GM19239 (cell line): ENCODE data around the gene KCNT2.
"Not testable (repeated sequence)": the region's sequence is repeated elsewhere in the genome, so short reads cannot be mapped to it uniquely, and the experiment has no call there.

Experiments
- DNase-seq: peaks from one replicate; pipeline ENCODE4 v3.0.0; 2011; ENCODE audit warnings: low spot score; ENCODE audit not compliant: insufficient read length
- FAIRE-seq: peaks from 2 replicates; lab custom pipeline; 2011; peaks lifted over from hg19 to GRCh38; lab: Jason Lieb, UNC

Gene KCNT2

GRCh38 chr1:196522574-196523345 lies 85.5 kb downstream of the KCNT2 start:
- not testable (repeated sequence) for DNase-seq, FAIRE-seq

- FAIRE-seq: no peak
- no peak for DNase-seq
These were observed 91.0 kb downstream of the KCNT2 start for GRCh38 chr1:196517193-196517592.

GRCh38 chr1:196516373-196516772 lies 91.9 kb downstream of the KCNT2 start:
- FAIRE-seq: no peak
- no peak for DNase-seq

GRCh38 chr1:196515904-196516303 lies 92.3 kb downstream of the KCNT2 start:
- DNase-seq: no peak
- no peak for FAIRE-seq

- FAIRE-seq (no peak), DNase-seq (no peak)
These were observed 94.4 kb downstream of the KCNT2 start for GRCh38 chr1:196513821-196514220.

DNA sequence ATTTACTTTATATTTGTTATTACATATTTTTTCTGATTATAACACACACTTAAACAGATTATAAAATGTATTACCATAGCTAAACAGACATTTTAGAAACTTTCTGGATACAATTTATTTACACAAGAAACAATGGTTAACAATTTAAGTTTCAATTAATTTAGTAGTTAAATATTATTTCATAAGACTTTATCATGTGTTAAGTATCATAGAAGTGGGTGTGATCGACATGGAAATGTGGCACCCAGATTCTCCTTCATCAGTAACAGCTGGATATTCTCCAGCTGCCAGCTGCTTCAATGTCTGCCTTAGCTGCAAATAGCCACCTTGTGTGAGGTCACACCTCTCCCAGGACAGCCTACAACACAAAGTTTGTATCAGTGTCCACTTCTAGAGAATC lies 97.8 kb downstream of the KCNT2 start:
- no peak for DNase-seq
- FAIRE-seq: no peak

- not testable (repeated sequence) for FAIRE-seq, DNase-seq
These were observed 104.0 kb downstream of the KCNT2 start for GRCh38 chr1:196504224-196504623.

DNA sequence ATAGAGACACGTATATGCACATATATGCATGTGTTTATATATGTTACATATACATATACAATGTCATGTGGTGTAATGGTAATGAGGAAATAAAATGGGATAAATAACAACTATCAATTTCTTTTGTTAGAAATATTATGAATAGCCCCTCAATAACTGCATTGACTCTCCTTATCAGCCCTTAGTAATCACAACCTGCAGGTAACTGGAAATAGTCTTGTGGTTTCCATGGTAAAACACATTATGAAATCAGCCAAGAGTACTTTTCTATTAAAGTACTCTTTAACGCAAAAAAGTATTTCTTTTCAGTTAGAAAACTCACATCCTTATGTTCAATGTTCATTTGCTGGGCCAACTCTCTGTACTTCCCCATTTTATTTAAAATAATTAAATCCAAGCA lies 105.8 kb downstream of the KCNT2 start:
- FAIRE-seq (no peak), DNase-seq (no peak)

- FAIRE-seq: no peak
- DNase-seq: no peak
These were observed 106.3 kb downstream of the KCNT2 start for GRCh38 chr1:196501760-196502428.

- DNase-seq: no peak
These were observed 110.4 kb downstream of the KCNT2 start for GRCh38 chr1:196497817-196498216.

DNA sequence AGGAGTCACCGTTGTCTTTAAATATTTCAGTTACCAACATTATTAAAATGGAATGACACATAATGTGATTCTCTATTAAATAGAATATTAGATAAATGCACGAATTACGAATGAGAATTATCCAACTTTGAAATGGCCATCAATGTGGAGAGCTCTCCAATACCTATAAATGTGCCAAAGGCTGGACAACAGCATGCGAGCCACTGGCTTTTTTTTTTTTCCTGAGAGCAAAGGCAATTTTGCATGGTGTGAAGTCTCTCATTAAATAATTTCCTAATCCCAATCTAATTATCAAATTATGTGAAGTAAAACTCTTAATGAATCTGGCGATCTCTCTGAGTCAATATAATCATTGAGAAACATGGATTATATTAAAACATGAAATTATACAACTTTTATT lies 113.5 kb downstream of the KCNT2 start:
- FAIRE-seq: no peak
- no peak for DNase-seq

More at GRCh38 chr1:196497817-196498216, 110.4 kb downstream of the KCNT2 start:
- no peak for FAIRE-seq

GRCh38 chr1:196493881-196494280 lies 114.4 kb downstream of the KCNT2 start:
- no peak for DNase-seq
- no peak for FAIRE-seq

GRCh38 chr1:196488579-196488978 lies 119.7 kb downstream of the KCNT2 start:
- FAIRE-seq: no peak
- no peak for DNase-seq

DNA sequence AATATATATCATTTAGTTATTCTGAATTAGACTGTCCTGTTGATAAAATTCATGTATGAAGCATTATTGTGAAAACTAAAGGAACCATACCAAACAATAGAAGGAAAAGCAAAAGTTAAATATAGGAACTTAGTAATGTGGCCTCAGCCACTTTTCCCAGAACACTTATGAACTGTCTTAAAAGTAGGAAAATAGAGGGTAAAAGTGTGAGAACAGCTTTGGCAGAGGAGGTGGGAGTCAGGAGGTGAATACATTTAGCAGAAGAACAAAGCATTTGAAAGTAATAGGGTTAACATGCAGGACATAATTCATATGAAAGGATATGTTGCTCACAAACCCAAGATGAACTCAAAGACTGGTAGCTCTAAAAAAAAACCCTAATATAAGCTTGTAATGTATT lies 121.9 kb downstream of the KCNT2 start:
- FAIRE-seq (no peak), DNase-seq (no peak)

GRCh38 chr1:196481616-196482015 lies 126.6 kb downstream of the KCNT2 start:
- no peak for DNase-seq
- FAIRE-seq: no peak

- no peak for FAIRE-seq
These were observed 131.0 kb downstream of the KCNT2 start for GRCh38 chr1:196477262-196477661.

DNA sequence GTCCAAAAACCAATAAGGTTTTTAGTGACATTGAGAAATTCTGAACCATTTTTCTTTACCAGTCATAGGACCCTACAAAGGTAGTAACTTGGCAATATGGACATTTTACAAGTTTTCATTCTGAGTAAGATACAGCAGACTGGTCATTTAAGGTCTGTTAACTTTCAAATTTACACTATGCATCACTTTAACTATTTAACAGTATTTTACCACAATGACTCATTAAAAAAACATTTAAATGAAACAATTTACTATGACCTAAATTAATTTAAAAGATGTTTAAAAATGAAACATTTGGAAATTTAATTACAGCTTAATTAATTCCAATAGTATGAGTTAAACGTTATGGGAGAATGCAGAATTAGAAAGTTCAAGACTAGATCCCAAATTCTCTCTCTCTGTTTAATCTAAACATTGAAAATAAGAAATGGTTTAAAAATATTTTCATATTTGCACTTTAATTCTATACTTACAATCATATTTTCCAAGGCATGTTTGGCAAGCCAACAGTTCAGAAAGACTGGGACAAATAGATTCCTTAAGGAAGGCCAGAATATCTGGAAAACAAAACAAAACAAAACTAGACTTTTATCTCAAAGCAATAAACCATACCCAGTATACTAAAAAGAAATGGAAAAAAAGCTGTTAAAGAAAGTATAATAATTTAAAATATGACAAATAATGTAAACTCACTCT lies 140.9 kb downstream of the KCNT2 start:
- DNase-seq (no peak), FAIRE-seq (no peak)

More at GRCh38 chr1:196477262-196477661, 131.0 kb downstream of the KCNT2 start:
- no peak for DNase-seq

GRCh38 chr1:196466654-196467053 lies 141.6 kb downstream of the KCNT2 start:
- no peak for DNase-seq
- no peak for FAIRE-seq

GRCh38 chr1:196466166-196466565 lies 142.1 kb downstream of the KCNT2 start:
- no peak for DNase-seq
- FAIRE-seq: no peak

DNA sequence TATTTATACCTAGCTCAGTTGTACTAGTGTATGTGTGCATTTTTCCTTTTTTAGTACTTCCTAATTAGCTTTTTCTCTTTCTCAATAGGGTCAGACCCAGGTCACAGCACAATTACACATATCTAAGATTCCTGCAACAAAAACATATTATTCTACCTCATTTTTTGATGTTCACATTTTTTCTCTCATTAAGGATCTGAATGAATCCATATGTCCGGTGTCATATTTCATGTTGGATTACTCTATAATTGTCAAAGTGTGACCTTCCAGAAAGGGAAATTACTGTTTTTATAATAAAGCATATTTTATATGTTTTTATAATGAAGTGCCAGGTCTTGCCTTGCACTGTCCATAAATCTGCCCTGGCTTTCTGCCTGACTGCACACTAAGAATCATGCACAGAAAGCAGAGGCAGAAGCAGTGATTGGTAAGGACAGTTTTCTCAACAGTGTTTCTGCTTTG lies 143.7 kb downstream of the KCNT2 start:
- FAIRE-seq: no peak
- no peak for DNase-seq

DNA sequence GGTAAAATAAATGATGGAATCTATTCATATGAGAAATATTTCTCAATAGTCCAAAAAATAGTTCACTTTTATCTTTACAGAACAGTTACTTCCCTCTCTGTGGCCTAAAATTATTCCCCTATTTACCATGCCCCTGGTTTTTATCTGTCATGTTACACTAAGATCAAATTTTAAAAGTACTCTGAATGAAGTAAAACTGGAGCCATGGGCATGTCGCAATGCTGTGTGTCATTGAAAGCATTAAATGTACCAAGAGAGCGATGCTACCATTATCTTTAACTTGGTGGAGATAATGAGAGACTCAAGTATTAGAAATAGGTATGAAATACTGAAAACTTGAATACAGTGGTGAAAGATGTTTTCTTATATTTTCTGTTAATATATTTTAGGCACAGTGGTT lies 146.2 kb downstream of the KCNT2 start:
- DNase-seq: no peak
- FAIRE-seq: no peak
